NOMO-1 treated with DMSO at 0.1 percent for 48 hours (cell line): ENCODE results near the gene VWA5B1.

ENCODE experiments used
- DNase-seq: peaks from one replicate; lab custom pipeline; 2025; ENCODE audit not compliant: unreplicated experiment; lab: John Stamatoyannopoulos, UW

VWA5B1 gene

GRCh38 chr1:20366463-20367115, 75.9 kb downstream of the VWA5B1 start:
- DNase-seq, result no peak

GRCh38 chr1:20367116-20367585, 76.5 kb downstream of the VWA5B1 start:
- DNase-seq, result no peak

DNA sequence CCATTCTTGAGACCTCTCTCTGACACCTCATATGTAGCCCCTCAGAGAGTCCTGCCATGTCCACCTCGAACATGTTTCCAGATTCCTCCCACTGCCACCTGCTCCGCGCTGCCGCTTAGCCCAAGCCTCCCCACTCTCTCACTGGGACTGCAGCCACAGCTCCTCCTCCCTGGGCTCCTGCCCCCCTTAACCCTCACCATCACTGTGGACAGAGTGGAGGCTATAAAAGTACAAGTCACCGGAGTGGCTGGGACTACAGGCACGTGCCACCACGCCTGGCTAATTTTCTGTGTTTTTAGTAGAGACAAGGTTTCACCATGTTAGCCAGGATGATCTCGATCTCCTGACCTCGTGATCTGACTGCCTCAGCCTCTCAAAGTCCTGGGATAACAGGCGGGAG, 77.0 kb downstream of the VWA5B1 start:
- no peak for DNase-seq

GRCh38 chr1:20368866-20369470, 78.3 kb downstream of the VWA5B1 start:
- DNase-seq, result no peak

GRCh38 chr1:20370698-20371097, 80.0 kb downstream of the VWA5B1 start:
- DNase-seq, result no peak

- no peak for DNase-seq
Observed at GRCh38 chr1:20371411-20371810, 80.7 kb downstream of the VWA5B1 start.

DNA sequence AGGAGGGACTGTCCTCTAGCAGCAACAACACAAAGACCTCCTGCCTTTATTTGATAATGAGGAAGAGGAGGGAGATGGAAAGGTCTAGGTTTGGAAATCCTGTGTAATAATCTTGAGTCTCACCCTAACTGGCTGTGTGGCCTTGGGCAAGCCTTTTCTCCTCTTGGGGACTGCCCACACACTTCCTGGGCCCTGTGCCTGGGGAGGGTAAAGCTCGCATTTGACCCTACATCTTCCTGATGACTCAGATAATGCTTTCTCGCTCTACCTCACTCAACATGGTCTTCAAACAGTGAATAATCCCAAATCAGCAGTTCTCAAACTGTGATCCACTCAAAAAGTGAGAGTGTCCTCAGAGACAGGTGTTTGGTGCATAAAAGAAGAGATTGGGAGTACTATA, 81.2 kb downstream of the VWA5B1 start:
- no peak for DNase-seq

- no peak for DNase-seq
Observed at GRCh38 chr1:20372676-20373075, 82.0 kb downstream of the VWA5B1 start.

DNA sequence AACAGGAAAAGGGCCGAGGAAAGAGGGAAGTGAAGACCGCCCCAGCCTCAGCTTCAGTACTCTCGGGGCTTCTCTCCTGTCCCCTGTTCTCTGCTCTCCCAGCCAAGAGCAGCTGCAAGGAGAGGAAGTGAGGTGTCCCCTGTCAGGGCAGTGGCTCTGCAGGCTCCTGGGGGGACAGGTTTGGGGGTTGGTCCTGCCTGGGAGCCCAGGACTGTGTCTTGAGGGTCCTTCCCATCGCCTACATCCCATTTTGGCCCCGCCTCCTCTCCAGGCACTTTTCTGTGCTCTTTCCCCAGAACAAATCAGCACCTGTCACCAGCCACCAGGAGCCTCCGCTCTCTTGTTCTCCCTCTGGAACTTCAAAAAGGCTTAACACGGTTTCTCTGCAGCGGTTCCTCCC, 82.6 kb downstream of the VWA5B1 start:
- no peak for DNase-seq

GRCh38 chr1:20373764-20374163, 83.1 kb downstream of the VWA5B1 start:
- DNase-seq, result no peak

- no peak for DNase-seq
Observed at GRCh38 chr1:20375563-20375962, 84.9 kb downstream of the VWA5B1 start.

- no peak for DNase-seq
Observed at GRCh38 chr1:20376171-20376570, 85.5 kb downstream of the VWA5B1 start.

DNA sequence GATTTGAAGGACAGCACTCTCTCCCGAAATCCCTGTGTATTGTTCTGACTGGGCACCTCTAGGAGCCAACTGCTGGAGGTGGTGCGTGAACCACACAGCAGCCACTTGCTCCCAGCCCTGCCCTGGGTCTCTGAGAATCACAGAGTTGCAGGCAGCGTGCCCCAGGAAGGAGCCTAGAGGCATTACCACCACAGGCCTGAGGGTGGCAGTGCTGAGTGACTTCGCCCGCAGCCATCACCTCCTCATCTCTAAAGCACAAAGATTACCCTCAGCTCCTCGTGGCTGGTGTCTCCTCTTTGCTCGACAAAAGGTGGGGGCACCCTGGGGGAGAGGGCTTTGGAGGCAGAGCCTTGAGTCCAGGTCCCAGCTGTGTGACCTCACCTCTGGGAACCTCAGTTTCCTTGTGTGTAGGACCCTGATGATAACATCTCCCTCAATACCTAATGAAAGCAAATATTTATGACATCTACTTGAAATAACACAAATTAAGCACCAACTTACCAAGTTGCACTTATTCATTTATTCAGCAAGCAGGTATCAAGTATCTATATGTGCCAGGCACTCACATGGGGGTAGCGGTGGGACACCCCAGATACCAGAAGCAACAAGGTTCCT, 86.3 kb downstream of the VWA5B1 start:
- peak; percentile 2 for DNase-seq

- DNase-seq, result no peak
Observed at GRCh38 chr1:20377516-20378270, 87.0 kb downstream of the VWA5B1 start.

DNA sequence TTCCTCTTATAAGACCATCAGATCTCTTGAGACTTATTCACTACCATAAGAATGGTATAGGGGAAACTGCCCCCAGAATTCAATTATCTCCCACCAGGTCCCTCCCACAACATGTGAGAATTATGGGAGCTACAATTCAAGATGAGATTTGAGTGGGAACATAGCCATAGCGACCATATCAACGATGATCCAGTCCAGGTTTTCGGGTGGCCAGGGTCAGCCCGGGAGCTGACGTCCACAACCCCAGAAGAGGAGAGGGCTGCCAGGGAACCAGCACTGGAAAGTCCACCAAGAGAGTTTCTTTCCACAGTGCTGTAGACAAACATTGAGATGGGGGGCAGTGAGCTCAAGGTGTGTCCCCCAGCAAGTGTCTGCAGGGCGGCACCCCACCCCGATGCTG, 88.4 kb downstream of the VWA5B1 start:
- DNase-seq, result no peak

DNA sequence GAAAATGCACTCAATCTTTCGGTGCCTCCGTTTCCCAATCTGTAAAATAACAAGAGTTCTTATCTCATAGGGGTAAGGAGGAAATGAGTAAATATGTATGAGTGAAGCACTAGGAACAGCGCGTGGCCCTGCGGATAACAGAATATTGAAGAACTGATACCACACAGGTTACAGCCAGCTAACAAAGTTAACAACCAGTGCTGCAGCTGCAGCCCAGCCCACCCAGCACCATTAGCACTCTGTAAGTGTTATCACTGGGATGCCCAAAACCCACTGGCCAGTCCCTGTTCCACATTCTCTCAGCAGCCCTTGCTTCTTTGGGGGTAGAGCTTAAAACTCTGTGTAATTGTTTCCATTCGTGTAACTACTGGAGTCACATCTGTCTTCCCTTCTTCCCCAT, 89.5 kb downstream of the VWA5B1 start:
- DNase-seq, result no peak

GRCh38 chr1:20380616-20381035, 90.0 kb downstream of the VWA5B1 start:
- DNase-seq, result no peak

- DNase-seq, result peak; percentile 57
Observed at GRCh38 chr1:20381045-20381641, 90.5 kb downstream of the VWA5B1 start.

- no peak for DNase-seq
Observed at GRCh38 chr1:20381961-20382360, 91.3 kb downstream of the VWA5B1 start.

GRCh38 chr1:20382711-20383110, 92.0 kb downstream of the VWA5B1 start:
- DNase-seq, result no peak

- no peak for DNase-seq
Observed at GRCh38 chr1:20383631-20384030, 93.0 kb downstream of the VWA5B1 start.
